Prostate gland (tissue), 2 donors: ENCODE results near the gene FMNL1. TPM values are rescaled to one million over a fixed set of nuclear protein-coding genes. Genes with fewer than 3 reads are reported as not detected.

Source experiments
- DNase-seq: peaks from one replicate; pipeline ENCODE4 v3.0.0-alpha.2; 2019; ENCODE audit warnings: low spot score
- H3K27ac ChIP-seq, 2 donors: fragments of 200-600 bp; sonication (generic); 2 replicates each; pipeline ENCODE4 v1.5.1; 2017 to 2019
- H3K27me3 ChIP-seq: fragments of 200-600 bp; sonication (generic); replicated peaks from 2 replicates; pipeline ENCODE4 v1.5.1; 2019; ENCODE audit not compliant: insufficient read depth
- H3K36me3 ChIP-seq, 2 donors: fragments of 200-600 bp; sonication (generic); 1 replicate in 1 of 2; 2 replicates in 1 of 2; pipeline versions ENCODE4 v1.5.1 to v1.8.1; 2017 to 2019
- H3K4me1 ChIP-seq: fragments of 200-600 bp; sonication (generic); replicated peaks from 2 replicates; pipeline ENCODE4 v1.5.1; 2019
- H3K4me3 ChIP-seq, 2 donors: fragments of 200-600 bp; sonication (generic); 2 replicates each; pipeline ENCODE4 v1.5.1; 2017 to 2019
- H3K9me3 ChIP-seq: fragments of 200-600 bp; sonication (generic); 2 replicates; pipeline ENCODE4 v1.5.1; 2017
- CTCF ChIP-seq, 4 experiments: fragments of 200-600 bp in 2 of 4; fragments of 450-650 bp in 2 of 4; sonication (generic) in 2 of 4; IDR thresholded peaks; 1 replicate in 3 of 4; 2 replicates in 1 of 4; pipeline ENCODE4 v1.5.1; 2016 to 2019; ENCODE audit warnings: antibody characterized with exemption in 4 of 4, mild to moderate bottlenecking in 2 of 4, moderate library complexity in 2 of 4
- POLR2A ChIP-seq: fragments of 450-650 bp; IDR thresholded peaks from one replicate; pipeline ENCODE4 v1.6.1; 2016; ENCODE audit warnings: antibody characterized with exemption, mild to moderate bottlenecking
- POLR2AphosphoS5 ChIP-seq: sonication (generic); formaldehyde crosslinking; IDR thresholded peaks from one replicate; pipeline ENCODE4 v1.6.1; 2017; ENCODE audit warnings: antibody characterized with exemption
- WGBS: methylation state at CpG from one replicate; pipeline ENCODE4 v1.1.5; 2018; 5-methylcytosine and 5-hydroxymethylcytosine counted together
- intact Hi-C: fragments of 100-400 bp; cut with DNase I; formaldehyde crosslinking; loops from one replicate; pipeline ENCODE4 v1.14.2; 2022
- total RNA-seq, 2 donors: library from RNA; depleted of rRNA; stranded (reverse); fragments of >200 nt; gene quantifications; one replicate each; pipeline ENCODE4 v1.1.0, GENCODE V29; 2016

Gene FMNL1
- total RNA-seq, 2 donors from 2014 or later, result 3.6 to 12.2 TPM

- TF ChIP-seq POLR2A, result no peak
- no peak for TF ChIP-seq CTCF (IDR thresholded peaks at IDR 0.05)
- TF ChIP-seq POLR2AphosphoS5, result no peak
- Histone ChIP-seq H3K27me3 (no peaks in the 10 kb centered on the region), H3K9me3 (no peaks in the 10 kb centered on the region), H3K4me3 (peak overlapping the region; percentile 29 to 36), H3K27ac (peak overlapping the region; percentile 31 to 53), H3K36me3 (no peaks in the 10 kb centered on the region), H3K4me1 (peaks cover 14% of the 10 kb centered on the region)
- no peak for DNase-seq
- 9% methylated on average over 15 of the region's 18 CpGs for WGBS
- intact Hi-C loops, result no loop called here
Observed at GRCh38 chr17:45242029-45242414, 20.3 kb downstream of the FMNL1 start.

- Histone ChIP-seq H3K27ac (no peak overlapping the region), H3K36me3 (no peaks in the 10 kb centered on the region), H3K9me3 (no peaks in the 10 kb centered on the region), H3K4me1 (peaks cover 14% of the 10 kb centered on the region), H3K4me3 (no peak overlapping the region), H3K27me3 (no peaks in the 10 kb centered on the region)
- no peak for TF ChIP-seq CTCF (IDR thresholded peaks at IDR 0.05)
- TF ChIP-seq POLR2A, result no peak
- no peak for TF ChIP-seq POLR2AphosphoS5
- intact Hi-C loops, result no loop called here
- 94% methylated on average over 13 of the region's 18 CpGs for WGBS
- no peak for DNase-seq
Observed at GRCh38 chr17:45243750-45244149, 22.1 kb downstream of the FMNL1 start.

GRCh38 chr17:45244725-45245656 lies 23.3 kb downstream of the FMNL1 start:
- DNase-seq, result no peak
- intact Hi-C loops, result no loop called here
- H3K4me3 ChIP-seq, result no peak overlapping the region
- TF ChIP-seq POLR2A (no peak), POLR2AphosphoS5 (no peak), CTCF (IDR thresholded peaks at IDR 0.05) (no peak)
- H3K4me1 ChIP-seq, result peaks cover 14% of the 10 kb centered on the region
- no peak overlapping the region for H3K27ac ChIP-seq
- WGBS, result 91% methylated on average over 20 of the region's 21 CpGs
- no peaks in the 10 kb centered on the region for H3K27me3 ChIP-seq
- H3K36me3 ChIP-seq, result no peaks in the 10 kb centered on the region
- no peaks in the 10 kb centered on the region for H3K9me3 ChIP-seq

GRCh38 chr17:45246338-45246737 lies 24.7 kb downstream of the FMNL1 start:
- H3K36me3 ChIP-seq, result no peaks in the 10 kb centered on the region
- H3K4me1 ChIP-seq, result peaks cover 5% of the 10 kb centered on the region
- H3K4me3 ChIP-seq, result peak overlapping the region in 1 of 2 donors; percentile 61
- H3K27me3 ChIP-seq, result no peaks in the 10 kb centered on the region
- no peaks in the 10 kb centered on the region for H3K9me3 ChIP-seq
- WGBS, result 77% methylated on average over 8 of the region's 8 CpGs
- no peak for DNase-seq
- no peak for TF ChIP-seq POLR2A
- no peak for TF ChIP-seq CTCF (IDR thresholded peaks at IDR 0.05)
- TF ChIP-seq POLR2AphosphoS5, result no peak
- intact Hi-C loops, result no loop called here
- peak overlapping the region; percentile 92 to 95 for H3K27ac ChIP-seq
